Retina (tissue), 1 donor: ENCODE data around the gene ATP11B.

ENCODE experiments used
- DNase-seq: peaks from one replicate; pipeline ENCODE4 v3.0.0-alpha.2; 2016

Gene ATP11B

DNA sequence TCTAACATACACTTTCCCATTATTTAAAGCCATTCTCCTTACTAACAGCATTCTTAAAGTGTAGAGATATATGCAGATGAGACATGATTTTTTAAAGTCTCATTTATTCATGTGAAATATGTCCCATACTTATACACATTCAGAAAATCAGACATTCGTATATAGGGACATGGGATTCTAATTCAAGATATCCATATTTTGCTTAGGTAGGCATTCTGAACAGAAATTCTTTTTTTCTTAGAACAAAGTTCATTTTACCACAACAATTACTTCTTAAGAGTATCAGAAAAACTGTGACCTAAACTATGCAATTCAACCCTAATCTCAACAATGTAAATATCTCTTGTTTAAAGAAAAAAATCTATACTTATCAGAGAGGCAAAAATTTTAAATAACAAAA is 170.9 kb downstream of the ATP11B start:
- DNase-seq = no peak

DNA sequence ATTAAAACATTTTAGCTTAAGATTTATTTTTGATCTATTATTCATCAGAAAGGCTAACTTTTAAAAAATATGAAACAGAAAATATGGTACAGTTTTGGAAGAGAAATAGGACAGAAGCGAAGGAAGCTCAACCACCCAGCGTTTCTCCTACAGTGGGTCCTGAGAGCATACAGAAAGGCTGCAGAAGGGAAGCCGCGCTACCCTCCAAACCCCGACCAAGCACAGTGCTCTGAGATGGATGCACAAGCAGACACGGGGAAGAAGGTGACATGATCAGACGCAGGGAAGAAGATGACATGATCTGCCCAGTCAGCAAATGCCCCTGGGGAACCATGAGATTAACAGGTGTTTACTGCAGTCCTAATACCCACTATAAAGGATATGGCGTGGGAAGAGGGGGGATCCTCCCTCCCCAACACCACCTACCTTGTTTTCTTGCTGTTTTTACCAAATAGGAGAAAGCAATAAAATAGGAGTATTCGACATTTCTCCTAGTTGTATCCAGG is 172.6 kb downstream of the ATP11B start:
- no peak for DNase-seq

DNA sequence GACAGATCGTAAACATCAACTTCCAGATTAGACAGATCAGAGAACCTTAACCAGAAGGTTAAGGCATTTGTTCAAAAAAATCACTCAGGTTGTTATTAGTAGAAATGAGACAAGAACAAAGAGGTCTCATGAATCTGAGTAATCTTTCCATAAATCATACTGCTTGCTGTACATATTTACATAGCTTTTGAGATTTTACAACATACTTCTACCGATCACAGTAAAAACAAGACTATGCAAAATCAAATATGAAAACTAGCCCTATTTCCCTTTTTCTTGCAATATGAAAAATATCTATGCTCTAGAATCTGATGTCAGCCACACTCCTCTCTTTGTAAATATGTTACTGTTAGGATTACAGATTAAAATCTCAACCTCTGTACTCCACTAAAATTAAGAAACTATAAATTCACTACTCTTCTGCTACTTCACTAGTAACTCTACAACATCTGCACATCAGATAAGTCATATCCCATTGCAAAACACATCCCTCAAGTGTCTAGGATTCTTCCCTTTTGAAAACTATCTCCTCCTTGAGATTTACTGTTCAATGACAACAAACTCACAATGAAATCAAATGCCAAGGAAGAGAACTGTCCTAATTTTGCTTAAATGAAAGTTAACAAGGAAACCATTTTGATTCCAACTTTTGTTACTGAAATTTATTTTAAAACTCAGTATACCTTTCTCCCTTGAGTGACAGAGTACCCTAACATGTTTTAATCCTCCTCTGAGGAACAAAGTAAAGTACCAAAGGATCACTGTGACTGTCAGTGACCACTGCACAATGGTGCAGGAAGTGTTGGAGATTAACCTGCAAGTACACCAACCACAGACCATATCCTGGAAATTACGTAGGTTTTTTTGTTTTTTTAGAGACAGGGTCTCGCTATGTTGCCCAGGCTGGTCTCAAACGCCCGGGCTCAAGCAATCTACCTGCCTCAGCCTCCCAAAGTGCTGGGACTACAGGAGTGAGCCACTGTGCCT is 174.2 kb downstream of the ATP11B start:
- DNase-seq = no peak

- DNase-seq = no peak
Measured at GRCh38 chr3:182969277-182969676, 176.0 kb downstream of the ATP11B start.

DNA sequence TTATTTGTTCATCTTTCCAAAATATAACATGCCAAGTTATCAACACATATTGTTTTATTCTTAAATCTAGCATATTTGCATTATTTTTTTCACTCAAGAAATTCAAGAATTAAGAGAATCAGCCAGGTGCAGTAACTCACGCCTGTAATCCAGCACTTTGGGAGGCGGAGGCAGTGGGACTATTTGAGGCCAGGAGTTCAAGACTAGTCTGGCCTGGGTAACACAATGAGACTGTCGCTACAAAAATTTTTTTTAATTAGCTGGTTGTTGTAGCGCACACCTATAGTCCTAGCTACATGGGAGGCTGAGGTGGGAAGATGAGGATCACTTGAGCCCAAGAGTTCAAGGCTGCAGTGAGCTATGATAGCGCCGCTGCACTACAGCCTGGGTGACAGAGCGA is 176.5 kb downstream of the ATP11B start:
- no peak for DNase-seq

DNA sequence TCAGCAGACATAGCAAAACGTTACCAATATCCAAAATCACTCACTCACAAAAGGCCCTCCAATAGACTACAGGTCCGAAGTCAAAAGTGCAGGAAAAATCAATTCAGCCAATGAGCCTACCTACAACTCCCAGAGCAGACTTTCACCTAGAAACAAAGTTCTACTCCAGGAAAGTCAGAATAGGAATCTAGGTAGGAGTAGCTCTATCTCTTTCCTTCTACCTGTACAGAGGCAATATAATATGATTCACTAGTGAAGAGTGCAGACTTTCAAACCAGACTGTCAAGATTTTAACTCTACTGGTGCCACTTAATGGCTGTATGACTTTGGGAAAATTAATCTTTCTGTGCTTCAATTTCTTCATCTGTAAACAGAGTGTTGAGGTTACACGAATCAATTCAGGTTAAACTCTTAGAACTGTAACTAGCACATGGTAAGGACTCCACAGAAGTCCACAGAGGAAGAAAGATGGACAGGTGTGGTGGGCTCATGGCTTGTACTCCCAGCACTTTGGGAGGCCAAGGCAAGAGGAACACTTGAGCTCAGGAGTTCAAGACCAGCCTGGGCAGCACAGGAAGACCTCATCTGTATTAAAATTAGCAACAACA is 177.6 kb downstream of the ATP11B start:
- DNase-seq = no peak
